Measurements from ENCODE around the gene LUC7L.

- TF ChIP-seq CTCF (IDR thresholded peaks at IDR 0.05) = no peak
- TF ChIP-seq POLR2A (IDR thresholded peaks at IDR 0.05) = no peak
These were observed 41.4 kb upstream of the LUC7L start for GRCh38 chr16:270381-271255.

Measured in lower leg skin (tissue), 3 donors.